H9 (cell line): ENCODE results near the gene SRBD1. TPM values are rescaled to one million over a fixed set of nuclear protein-coding genes. Genes with fewer than 3 reads are reported as not detected.

Experiments
- DNase-seq: peaks from one replicate; pipeline ENCODE4 v3.0.0-alpha.2; 2017
- H2AFZ ChIP-seq: one replicate; pipeline ENCODE4 v1.6.1; 2013; ENCODE audit warnings: mild to moderate bottlenecking, low read length, control low read depth, moderate library complexity
- H2AK5ac ChIP-seq: 2 replicates; pipeline ENCODE4 v1.6.1; 2013; ENCODE audit warnings: low read length, control low read depth, mixed read lengths; ENCODE audit not compliant: insufficient read length
- H2BK120ac ChIP-seq: one replicate; pipeline ENCODE4 v1.6.1; 2013; ENCODE audit warnings: low read depth, mild to moderate bottlenecking, low read length, control low read depth, inconsistent platforms; ENCODE audit not compliant: poor library complexity, severe bottlenecking
- H2BK12ac ChIP-seq: 2 replicates; pipeline ENCODE4 v1.6.1; 2013; ENCODE audit warnings: low read length, control low read depth, mixed read lengths, low read depth; ENCODE audit not compliant: insufficient read length
- H2BK15ac ChIP-seq: 2 replicates; pipeline ENCODE4 v1.6.1; 2013; ENCODE audit warnings: low read depth, low read length, control low read depth
- H2BK20ac ChIP-seq: one replicate; pipeline ENCODE4 v1.6.1; 2013; ENCODE audit warnings: low read depth, mild to moderate bottlenecking, low read length, control low read depth, inconsistent platforms; ENCODE audit not compliant: poor library complexity, severe bottlenecking
- H2BK5ac ChIP-seq: 2 replicates; pipeline ENCODE4 v1.6.1; 2013; ENCODE audit warnings: low read length, control low read depth, mixed read lengths; ENCODE audit not compliant: insufficient read length
- H3K14ac ChIP-seq: 2 replicates; pipeline ENCODE4 v1.6.1; 2013; ENCODE audit warnings: low read length, control low read depth; ENCODE audit not compliant: insufficient read depth
- H3K18ac ChIP-seq: 2 replicates; pipeline ENCODE4 v1.6.1; 2013; ENCODE audit warnings: low read depth, mild to moderate bottlenecking, mixed read lengths, low read length, control low read depth; ENCODE audit not compliant: insufficient read length
- H3K23ac ChIP-seq: 2 replicates; pipeline ENCODE4 v1.6.1; 2013; ENCODE audit warnings: low read length, control low read depth, mixed read lengths, low read depth; ENCODE audit not compliant: insufficient read length
- H3K23me2 ChIP-seq: 2 replicates; pipeline ENCODE4 v1.6.1; 2013; ENCODE audit warnings: low read depth, mild to moderate bottlenecking, mixed read lengths, low read length, control low read depth; ENCODE audit not compliant: insufficient read length, poor library complexity, severe bottlenecking
- H3K27ac ChIP-seq: 2 replicates; pipeline ENCODE4 v1.5.1; 2013; ENCODE audit warnings: low read length, control low read depth, mixed read lengths, low read depth; ENCODE audit not compliant: insufficient read length
- H3K27me3 ChIP-seq: 2 replicates; pipeline ENCODE4 v1.6.1; 2013; ENCODE audit warnings: low read length, control low read depth, inconsistent platforms; ENCODE audit not compliant: insufficient read depth
- H3K4ac ChIP-seq: 2 replicates; pipeline ENCODE4 v1.6.1; 2013; ENCODE audit warnings: low read depth, mild to moderate bottlenecking, control low read depth, inconsistent platforms, low read length, moderate library complexity
- H3K4me1 ChIP-seq: 2 replicates; pipeline ENCODE4 v1.6.1; 2013; ENCODE audit warnings: low read length, control low read depth, inconsistent platforms; ENCODE audit not compliant: insufficient read depth
- H3K4me2 ChIP-seq: 2 replicates; pipeline ENCODE4 v1.6.1; 2013; ENCODE audit warnings: low read length, control low read depth, mixed read lengths; ENCODE audit not compliant: insufficient read length, insufficient read depth
- H3K56ac ChIP-seq: 2 replicates; pipeline ENCODE4 v1.6.1; 2013; ENCODE audit warnings: low read depth, mild to moderate bottlenecking, mixed read lengths, low read length, control low read depth; ENCODE audit not compliant: insufficient read length
- H3K79me1 ChIP-seq: 2 replicates; pipeline ENCODE4 v1.6.1; 2013; ENCODE audit warnings: low read depth, mild to moderate bottlenecking, moderate library complexity, low read length, control low read depth, inconsistent platforms; ENCODE audit not compliant: insufficient read depth, poor library complexity, severe bottlenecking
- H3K79me2 ChIP-seq: 2 replicates; pipeline ENCODE4 v1.6.1; 2013; ENCODE audit warnings: low read length, control low read depth, inconsistent platforms; ENCODE audit not compliant: insufficient read depth
- H3K9ac ChIP-seq: 2 replicates; pipeline ENCODE4 v1.6.1; 2013; ENCODE audit warnings: low read length, control low read depth, mixed read lengths; ENCODE audit not compliant: insufficient read length; ENCODE audit errors: extremely low read depth
- H3K9me3 ChIP-seq: one replicate; pipeline ENCODE4 v1.6.1; 2013; ENCODE audit warnings: low read depth, low read length, inconsistent platforms; ENCODE audit not compliant: control insufficient read depth
- H3T11ph ChIP-seq: one replicate; pipeline ENCODE4 v1.6.1; 2013; ENCODE audit warnings: mild to moderate bottlenecking, low read length, control low read depth, inconsistent platforms
- H4K20me1 ChIP-seq: one replicate; pipeline ENCODE4 v1.6.1; 2013; ENCODE audit not compliant: control insufficient read depth, insufficient read length, insufficient read depth
- H4K5ac ChIP-seq: 2 replicates; pipeline ENCODE4 v1.6.1; 2013; ENCODE audit warnings: low read depth, mild to moderate bottlenecking, mixed read lengths, low read length, control low read depth; ENCODE audit not compliant: insufficient read length
- H4K8ac ChIP-seq: replicated peaks from 2 replicates; pipeline ENCODE4 v1.6.1; 2013; ENCODE audit warnings: low read length, control low read depth, mixed read lengths, low read depth; ENCODE audit not compliant: insufficient read length
- H4K91ac ChIP-seq: 2 replicates; pipeline ENCODE4 v1.6.1; 2013; ENCODE audit warnings: low read depth, mild to moderate bottlenecking, moderate library complexity, mixed read lengths, low read length, control low read depth; ENCODE audit not compliant: insufficient read length
- H3K27ac Mint-ChIP-seq, 3 experiments: 2 replicates in 2 of 3; 3 replicates in 1 of 3; pipeline ENCODE4 v1.8.0; 2020 to 2021; ENCODE audit warnings: mixed read lengths in 3 of 3, mild to moderate bottlenecking in 1 of 3, moderate library complexity in 1 of 3
- H3K27me3 Mint-ChIP-seq: 2 replicates; pipeline ENCODE4 v1.8.0; 2021; ENCODE audit warnings: low read depth, mild to moderate bottlenecking, moderate library complexity, mixed read lengths
- H3K36me3 Mint-ChIP-seq, 3 experiments: 2 replicates in 2 of 3; 3 replicates in 1 of 3; pipeline ENCODE4 v1.8.0; 2020 to 2021; ENCODE audit warnings: low read depth in 3 of 3, mixed read lengths in 3 of 3; ENCODE audit not compliant: insufficient read depth in 1 of 3
- H3K4me1 Mint-ChIP-seq, 2 experiments: 2 replicates each; pipeline ENCODE4 v1.8.0; 2020; ENCODE audit warnings: mixed read lengths in 2 of 2
- H3K4me3 Mint-ChIP-seq, 2 experiments: 2 replicates in 1 of 2; 3 replicates in 1 of 2; pipeline ENCODE4 v1.8.0; 2020 to 2021; ENCODE audit warnings: mild to moderate bottlenecking in 2 of 2, mixed read lengths in 2 of 2, moderate library complexity in 1 of 2
- H3K9me3 Mint-ChIP-seq, 2 experiments: 2 replicates in 1 of 2; 3 replicates in 1 of 2; pipeline ENCODE4 v1.8.0; 2020; ENCODE audit warnings: mild to moderate bottlenecking in 2 of 2, mixed read lengths in 2 of 2, moderate library complexity in 1 of 2
- CTCF ChIP-seq: fragments of 200-600 bp; sonication (generic); conservative IDR thresholded peaks from 3 replicates; pipeline ENCODE4 v1.8.0; 2021; ENCODE audit warnings: antibody characterized with exemption, mild to moderate bottlenecking
- WGBS: extraction: QIAGEN DNeasy Blood & Tissue Kit; methylation state at CpG from one replicate; pipeline ENCODE4 v1.1.7; 2013; ENCODE audit warnings: missing lambda C conversion rate, low lambda C conversion rate, mixed read lengths; ENCODE audit not compliant: insufficient read length; ENCODE audit errors: extremely low coverage; 5-methylcytosine and 5-hydroxymethylcytosine counted together
- total RNA-seq: library from RNA; stranded (reverse); gene quantifications from 2 replicates; pipeline ENCODE4 v1.2.1, GENCODE V29; 2021

The SRBD1 gene
- total RNA-seq, 1 experiment from 2014 or later: 18.3 TPM

DNA sequence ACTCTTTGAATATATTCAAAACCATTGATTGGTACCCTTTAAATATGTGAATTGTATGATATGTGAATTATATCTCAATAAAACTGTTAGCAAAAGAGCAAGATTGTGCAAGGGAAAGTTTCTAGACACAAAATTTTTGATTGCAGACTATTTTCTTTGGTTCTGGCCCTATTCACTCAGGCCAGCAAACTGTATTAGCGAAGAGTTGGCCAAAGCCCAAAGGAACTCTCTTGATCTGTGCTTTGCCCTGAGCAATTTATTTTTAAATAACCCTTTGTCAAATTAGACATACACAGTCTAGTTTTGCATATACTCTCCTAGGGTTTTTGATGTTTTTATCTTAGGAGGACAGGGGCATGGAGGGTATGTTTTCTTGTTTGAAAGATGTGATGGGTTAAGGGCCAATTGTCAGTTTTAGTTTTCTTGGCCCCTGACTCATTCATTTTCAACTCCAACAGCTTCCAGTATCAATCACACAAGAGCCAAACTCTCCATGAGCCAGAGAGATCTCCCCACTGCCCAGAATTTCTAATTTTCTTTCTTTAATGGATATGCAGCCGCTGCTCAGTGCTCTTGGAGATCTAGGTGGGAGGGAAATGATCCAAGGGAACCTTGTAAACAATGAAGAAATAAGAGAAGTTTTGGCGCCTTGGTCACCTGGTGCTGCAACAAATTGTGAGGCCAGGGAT, 231.5 kb downstream of the SRBD1 start:
- Histone ChIP-seq H2AFZ (no peak overlapping the region), H3K9ac (no peak overlapping the region), H3K27ac (no peak overlapping the region), H3K4ac (no peak overlapping the region), H3K27me3 (no peaks in the 10 kb centered on the region), H3K79me2 (no peaks in the 10 kb centered on the region), H3K14ac (no peak overlapping the region), H4K5ac (no peak overlapping the region), H2BK20ac (no peak overlapping the region), H3K23ac (no peak overlapping the region), H4K91ac (no peak overlapping the region), H3K79me1 (no peaks in the 10 kb centered on the region), H3K4me1 (no peaks in the 10 kb centered on the region), H3T11ph (no peak overlapping the region), H3K4me2 (no peak overlapping the region), H3K18ac (no peak overlapping the region), H4K8ac (no peak overlapping the region), H2AK5ac (no peak overlapping the region), H3K23me2 (no peaks in the 10 kb centered on the region), H2BK5ac (no peak overlapping the region), H2BK120ac (no peak overlapping the region), H3K9me3 (no peaks in the 10 kb centered on the region), H3K56ac (no peak overlapping the region), H2BK12ac (no peak overlapping the region), H4K20me1 (no peaks in the 10 kb centered on the region), H2BK15ac (no peak overlapping the region)
- Mint-ChIP-seq H3K36me3 (no peaks in the 10 kb centered on the region), H3K27ac (no peak overlapping the region), H3K4me3 (no peak overlapping the region), H3K27me3 (no peaks in the 10 kb centered on the region), H3K4me1 (peaks cover 6 to 7% of the 10 kb centered on the region in 2 experiments; a peak in 3 of 4 replicates), H3K9me3 (no peaks in the 10 kb centered on the region)
- WGBS: no CpG with 5 or more reads among the region's 3 CpGs
- no peak for DNase-seq
- no peak for TF ChIP-seq CTCF
